Activated T-cell treated with anti-CD3 and anti-CD28 coated beads, Interleukin-2, amount 50 U/mL, for 1 hour (primary cell): ENCODE results near the gene ADISSP.

Source experiments
- DNase-seq: peaks from one replicate; pipeline ENCODE4 v3.0.0-alpha.2; 2020

The ADISSP gene

GRCh38 chr20:3711484-3711941, 56.0 kb downstream of the ADISSP start:
- DNase-seq = no peak

GRCh38 chr20:3710703-3711483, 56.7 kb downstream of the ADISSP start:
- DNase-seq = peak; percentile 80

GRCh38 chr20:3710011-3710466, 57.5 kb downstream of the ADISSP start:
- no peak for DNase-seq

- no peak for DNase-seq
Observed at GRCh38 chr20:3707508-3707899, 60.0 kb downstream of the ADISSP start.

- no peak for DNase-seq
Observed at GRCh38 chr20:3706774-3707507, 60.6 kb downstream of the ADISSP start.

GRCh38 chr20:3705970-3706739, 61.4 kb downstream of the ADISSP start:
- no peak for DNase-seq

- DNase-seq = no peak
Observed at GRCh38 chr20:3705491-3705969, 62.0 kb downstream of the ADISSP start.

GRCh38 chr20:3704087-3704486, 63.5 kb downstream of the ADISSP start:
- DNase-seq = no peak
